GM10248 (cell line): ENCODE data around the gene CDH3.

Experiments used
- CTCF ChIA-PET: fragments of 300-600 bp; sonication (Branson Sonifier 250); formaldehyde crosslinking; extraction: SDS; loops from one replicate; lab custom pipeline; 2021; ENCODE audit warnings: antibody characterized with exemption; lab: Yijun Ruan, JAX
- POLR2A ChIA-PET: fragments of 350-650 bp; sonication (Branson Sonifier 250); formaldehyde crosslinking; extraction: SDS; loops from one replicate; lab custom pipeline; 2020; ENCODE audit warnings: antibody characterized with exemption; lab: Yijun Ruan, JAX
- DNase-seq: peaks from one replicate; pipeline ENCODE4 v3.0.0; 2012; ENCODE audit errors: extremely low spot score
- TF ChIP-seq, protein P1 (sequence below): IDR thresholded peaks from 2 replicates; pipeline ENCODE4 v1.5.1; 2012; ENCODE audit warnings: mild to moderate bottlenecking, low read depth; ENCODE audit errors: extremely low read depth, missing control alignments, control extremely low read depth

CDH3 gene

GRCh38 chr16:68640972-68641371 lies 4.1 kb upstream of the CDH3 start:
- ChIA-PET POLR2A (no interaction called here), CTCF (no interaction called here)
- TF ChIP-seq, protein P1, sequence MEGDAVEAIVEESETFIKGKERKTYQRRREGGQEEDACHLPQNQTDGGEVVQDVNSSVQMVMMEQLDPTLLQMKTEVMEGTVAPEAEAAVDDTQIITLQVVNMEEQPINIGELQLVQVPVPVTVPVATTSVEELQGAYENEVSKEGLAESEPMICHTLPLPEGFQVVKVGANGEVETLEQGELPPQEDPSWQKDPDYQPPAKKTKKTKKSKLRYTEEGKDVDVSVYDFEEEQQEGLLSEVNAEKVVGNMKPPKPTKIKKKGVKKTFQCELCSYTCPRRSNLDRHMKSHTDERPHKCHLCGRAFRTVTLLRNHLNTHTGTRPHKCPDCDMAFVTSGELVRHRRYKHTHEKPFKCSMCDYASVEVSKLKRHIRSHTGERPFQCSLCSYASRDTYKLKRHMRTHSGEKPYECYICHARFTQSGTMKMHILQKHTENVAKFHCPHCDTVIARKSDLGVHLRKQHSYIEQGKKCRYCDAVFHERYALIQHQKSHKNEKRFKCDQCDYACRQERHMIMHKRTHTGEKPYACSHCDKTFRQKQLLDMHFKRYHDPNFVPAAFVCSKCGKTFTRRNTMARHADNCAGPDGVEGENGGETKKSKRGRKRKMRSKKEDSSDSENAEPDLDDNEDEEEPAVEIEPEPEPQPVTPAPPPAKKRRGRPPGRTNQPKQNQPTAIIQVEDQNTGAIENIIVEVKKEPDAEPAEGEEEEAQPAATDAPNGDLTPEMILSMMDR: no peak
- DNase-seq: no peak

DNA sequence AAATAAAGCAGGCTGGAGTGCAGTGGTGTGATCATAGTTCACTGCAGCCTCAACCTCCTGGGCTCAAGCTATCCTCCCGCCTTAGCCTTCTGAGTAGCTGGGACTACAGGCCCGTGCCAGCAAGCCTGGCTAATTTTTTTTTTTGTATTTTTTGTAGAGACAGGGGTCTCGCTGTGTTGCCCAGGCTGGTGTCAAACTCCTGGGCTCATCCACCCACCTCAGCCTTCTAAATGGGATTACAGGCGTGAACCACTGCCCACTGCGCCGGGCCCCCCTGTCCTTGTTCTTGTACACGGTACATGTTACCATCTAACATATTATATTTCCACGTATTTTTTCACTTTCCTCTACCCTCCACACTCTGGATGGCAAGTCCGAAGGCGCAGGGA lies 3.1 kb upstream of the CDH3 start:
- ChIA-PET POLR2A (no interaction called here), CTCF (no interaction called here)
- TF ChIP-seq, protein P1: no peak

GRCh38 chr16:68642436-68643101 lies 2.5 kb upstream of the CDH3 start:
- DNase-seq: no peak
- ChIA-PET CTCF (no interaction called here), POLR2A (no interaction called here)
- TF ChIP-seq, protein P1: no peak

More for the DNA sequence above, 3.1 kb upstream of the CDH3 start:
- no peak for DNase-seq

- CTCF ChIA-PET: no interaction called here
- TF ChIP-seq, protein P1: no peak
- POLR2A ChIA-PET: no interaction called here
- DNase-seq: no peak
These were observed 1.9 kb upstream of the CDH3 start for GRCh38 chr16:68643227-68643626.

- TF ChIP-seq, protein P1: no peak
- DNase-seq: no peak
- CTCF ChIA-PET: interaction anchor here (1.2 to 1.4 kb wide), 2 partner anchors 11 to 115 kb away, joined by 3 read pairs; no protein-coding TSS in a partner anchor
- POLR2A ChIA-PET: no interaction called here
These were observed 1.3 kb upstream of the CDH3 start for GRCh38 chr16:68643847-68644246.

GRCh38 chr16:68644296-68644695 lies 814 bp upstream of the CDH3 start:
- TF ChIP-seq, protein P1: no peak
- ChIA-PET CTCF (interaction anchor here (1.2 to 1.4 kb wide), 2 partner anchors 11 to 116 kb away, joined by 3 read pairs; no protein-coding TSS in a partner anchor), POLR2A (no interaction called here)
- DNase-seq: no peak
